ENCODE measurements around the gene SVIL.

- TF ChIP-seq CTCF (conservative IDR thresholded peaks at IDR 0.05): no peak
- no peak for TF ChIP-seq ZFX (IDR thresholded peaks at IDR 0.05)
Observed at GRCh38 chr10:29600067-29600466, 34.7 kb downstream of the SVIL start.

Data from C4-2B (cell line).